Activated CD4-positive, alpha-beta memory T cell treated with anti-CD3 and anti-CD28 coated beads for 36 hours (primary cell): Measurements from ENCODE around the gene SLC7A5. TPM values are rescaled to one million over a fixed set of nuclear protein-coding genes. Genes with fewer than 3 reads are reported as not detected.

Experiments
- microRNA-seq: library from miRNA; unstranded; fragments of <30 nt; microRNA quantifications from one replicate; pipeline ENCODE4 v1.2.0, GENCODE V29; 2022; ENCODE audit warnings: borderline number of aligned reads, borderline microRNAs expressed, borderline replicate concordance
- total RNA-seq, 2 experiments: library from RNA; stranded (reverse); gene quantifications; one replicate each; pipeline ENCODE4 v1.2.3, GENCODE V29; 2021

The SLC7A5 gene
- total RNA-seq, 2 experiments from 2014 or later = 262 TPM

Small RNA genes lying within 50 kb of the gene (microRNA-seq; reads per million reads assigned to microRNA genes)
- gene MIR6775 = not detected

Other genes starting within 250 kb of the SLC7A5 start
- 10 to 100 TPM; 65.9 to 70.2 TPM for gene KLHDC4, start 103.5 kb downstream of the SLC7A5 start, total RNA-seq
- gene CA5A, start 67.0 kb upstream of the SLC7A5 start, total RNA-seq = not detected
- gene BANP, start 81.9 kb upstream of the SLC7A5 start, total RNA-seq = 10 to 100 TPM; 29.6 to 30.6 TPM